Heart right ventricle (tissue), 16 donors: Measurements from ENCODE around the gene SH3RF3. TPM values are rescaled to one million over a fixed set of nuclear protein-coding genes. Genes with fewer than 3 reads are reported as not detected.

ENCODE experiments used
- ATAC-seq, 8 donors: fragments of 200-7000 bp; cut with Tn5 transposase; one replicate each; pipeline ENCODE4 v1.9.1; 2020; ENCODE audit warnings: mild to moderate bottlenecking in 8 of 8, moderate library complexity in 8 of 8, moderate number of reproducible peaks in 1 of 8
- DNase-seq, 2 donors: peaks; one replicate each; pipeline ENCODE4 v3.0.0-alpha.2; 2020
- H3K27ac ChIP-seq, 10 donors: fragments of 200-600 bp; sonication (generic) in 2 of 10; one replicate each; pipeline versions ENCODE4 v1.5.0 to v1.8.0; 2020 to 2022; ENCODE audit warnings: mild to moderate bottlenecking in 3 of 10
- H3K27me3 ChIP-seq, 7 donors: fragments of 200-600 bp; one replicate each; pipeline ENCODE4 v1.8.0; 2021 to 2022; ENCODE audit warnings: mild to moderate bottlenecking in 2 of 7
- H3K36me3 ChIP-seq, 9 donors: fragments of 200-600 bp; sonication (generic) in 1 of 9; one replicate each; pipeline versions ENCODE4 v1.5.0 to v1.8.0; 2020 to 2022; ENCODE audit warnings: mild to moderate bottlenecking in 2 of 9
- H3K4me1 ChIP-seq, 9 donors: fragments of 200-600 bp; sonication (generic) in 1 of 9; one replicate each; pipeline versions ENCODE4 v1.5.0 to v1.8.0; 2020 to 2022; ENCODE audit warnings: mild to moderate bottlenecking in 4 of 9
- H3K4me3 ChIP-seq, 10 donors: fragments of 200-600 bp; sonication (generic) in 2 of 10; one replicate each; pipeline versions ENCODE4 v1.5.0 to v1.8.0; 2020 to 2022; ENCODE audit warnings: mild to moderate bottlenecking in 7 of 10, moderate library complexity in 2 of 10
- H3K9me3 ChIP-seq, 11 donors: fragments of 200-600 bp in 10 of 11; sonication (generic) in 2 of 11; one replicate each; pipeline versions ENCODE4 v1.5.0 to v1.8.0; 2013 to 2022; ENCODE audit warnings: mild to moderate bottlenecking in 2 of 11, control low read depth in 1 of 11, moderate library complexity in 1 of 11
- WGBS, 2 donors: extraction: QIAGEN DNeasy Blood & Tissue Kit; methylation state at CpG; one replicate each; pipeline ENCODE4 v1.1.7; 2013; ENCODE audit warnings: inconsistent platforms in 1 of 2; 5-methylcytosine and 5-hydroxymethylcytosine counted together
- intact Hi-C, 10 donors: fragments of 100-400 bp; cut with DNase I; formaldehyde crosslinking; loops; one replicate each; pipeline versions ENCODE4 v1.11.1 to v1.14.2; 2022
- polyA plus RNA-seq, 2 donors: library from polyadenylated mRNA; stranded (reverse); fragments of 200-250 nt; gene quantifications; one replicate each; pipeline ENCODE4 v1.2.3, GENCODE V29; 2013
- total RNA-seq, 10 donors: library from RNA; stranded (reverse); fragmentation: NEBNext Ultra II Directional in 3 of 10; extraction: Animal tissue kit (Norgen Biotek cat#: 25700) in 3 of 10; gene quantifications; one replicate each; pipeline versions ENCODE4 v1.2.1 to v1.2.4, GENCODE V29; 2021 to 2023
- TF ChIP-seq, protein P1 (sequence below), 9 donors: fragments of 200-600 bp; sonication (generic) in 2 of 9; IDR thresholded peaks; one replicate each; pipeline versions ENCODE4 v1.5.0 to v1.8.0; 2021 to 2022; ENCODE audit warnings: antibody characterized with exemption in 9 of 9, mild to moderate bottlenecking in 5 of 9, moderate library complexity in 1 of 9
- donor health status: Arrhythmogenic right ventricular cardiomyopathy.
- donor health status: ischemic (EF 13 %, LVEDD 7.1; RV severe dilation, severe dysfunction).
- donor health status: healthy with polysubstance abuse.
- donor health status: DM: no; HTN: yes; CAD: no.
- donor health status: DM: no; HTN: no; CAD: no.
- donor health status: ischemic (EF 25% LVEDD 6.9; RV normal size, moderate dysfunction).
- donor health status: ischemic (EF 25% LVEDD 5.7; RV mildly dilated, moderate dysfunction).
- donor health status: healthy.
- donor health status: DM: yes; HTN: yes; CAD: no.
- donor health status: Ischemic cardiomyopathy.
- donor health status: ischemic (EF 35%, LVEDD 5.7; RV mildly dilated, moderate dysfunction).
- donor health status: nonischemic (EF 11% LVEDD 7.7; RV severe dilation, severe dysfunction).
- donor health status: DM: yes; HTN: yes; CAD: no.
- donor health status: PGD.
- donor health status: ischemic (EF 29% LVEDD 5.4; RV normal size, mild dysfunction).
- donor health status: nonischemic (EF 23%, LVEDD 6.1; RV moderate dilation, normal function).

SH3RF3 gene
- total and polyA plus RNA-seq, 12 donors = 5.0 to 11.5 (median 8.6) TPM

DNA sequence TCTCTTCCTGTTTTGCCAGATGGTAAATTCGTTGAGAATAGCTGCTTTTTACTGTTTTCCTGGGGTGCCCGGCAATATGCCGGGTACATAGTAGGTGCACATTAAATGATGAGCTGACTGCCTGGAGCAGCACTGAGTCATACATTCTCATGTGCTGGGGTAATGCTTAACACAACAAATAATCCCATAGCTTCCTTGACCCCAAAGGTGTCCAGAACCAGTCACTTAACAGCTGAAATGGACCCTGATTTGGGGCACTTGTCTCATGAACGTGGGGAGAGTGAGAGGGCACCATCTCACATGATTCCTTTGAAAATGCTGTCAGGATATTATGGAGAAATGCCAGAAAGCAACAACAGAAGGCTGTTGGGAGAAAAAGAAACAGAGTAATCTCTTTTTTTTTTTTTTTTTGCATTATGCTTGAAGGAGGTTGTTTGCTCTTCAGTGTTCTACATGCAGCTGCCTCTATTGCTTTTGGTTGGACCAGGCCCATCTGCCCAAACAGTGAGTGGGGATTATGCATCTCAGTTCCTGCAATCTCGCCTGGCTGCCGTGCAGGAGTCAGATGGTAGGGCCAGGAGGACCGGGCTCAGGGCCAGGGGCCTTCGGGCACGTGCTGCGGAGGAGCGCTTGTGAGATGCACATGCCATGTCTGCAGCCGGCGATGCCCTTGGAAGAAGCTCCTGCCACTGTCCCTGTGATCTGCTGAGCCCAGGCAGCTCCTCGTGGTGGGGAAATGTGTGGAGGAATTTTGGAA is 162.1 kb downstream of the SH3RF3 start:
- WGBS, 2 donors = 48 to 69% methylated on average over 14 of the region's 14 CpGs
- ATAC-seq = peak in 7 of 8 donors; percentile 43 to 80 (median 50)
- intact Hi-C loops = no loop called here

GRCh38 chr2:109292386-109292785 is 163.4 kb downstream of the SH3RF3 start:
- ATAC-seq = no peak
- intact Hi-C loops = no loop called here
- TF ChIP-seq, protein P1, sequence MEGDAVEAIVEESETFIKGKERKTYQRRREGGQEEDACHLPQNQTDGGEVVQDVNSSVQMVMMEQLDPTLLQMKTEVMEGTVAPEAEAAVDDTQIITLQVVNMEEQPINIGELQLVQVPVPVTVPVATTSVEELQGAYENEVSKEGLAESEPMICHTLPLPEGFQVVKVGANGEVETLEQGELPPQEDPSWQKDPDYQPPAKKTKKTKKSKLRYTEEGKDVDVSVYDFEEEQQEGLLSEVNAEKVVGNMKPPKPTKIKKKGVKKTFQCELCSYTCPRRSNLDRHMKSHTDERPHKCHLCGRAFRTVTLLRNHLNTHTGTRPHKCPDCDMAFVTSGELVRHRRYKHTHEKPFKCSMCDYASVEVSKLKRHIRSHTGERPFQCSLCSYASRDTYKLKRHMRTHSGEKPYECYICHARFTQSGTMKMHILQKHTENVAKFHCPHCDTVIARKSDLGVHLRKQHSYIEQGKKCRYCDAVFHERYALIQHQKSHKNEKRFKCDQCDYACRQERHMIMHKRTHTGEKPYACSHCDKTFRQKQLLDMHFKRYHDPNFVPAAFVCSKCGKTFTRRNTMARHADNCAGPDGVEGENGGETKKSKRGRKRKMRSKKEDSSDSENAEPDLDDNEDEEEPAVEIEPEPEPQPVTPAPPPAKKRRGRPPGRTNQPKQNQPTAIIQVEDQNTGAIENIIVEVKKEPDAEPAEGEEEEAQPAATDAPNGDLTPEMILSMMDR (IDR thresholded peaks at IDR 0.05) = no peak
- H3K9me3 ChIP-seq = peaks cover 0 to 7% (median 0%) of the 10 kb centered on the region in 11 donors
- DNase-seq = no peak
- no peaks in the 10 kb centered on the region for H3K36me3 ChIP-seq
- WGBS, 2 donors = 76 to 84% methylated on average over 5 of the region's 5 CpGs
- H3K4me3 ChIP-seq = no peak overlapping the region
- H3K27me3 ChIP-seq = no peaks in the 10 kb centered on the region
- H3K27ac ChIP-seq = no peak overlapping the region
- H3K4me1 ChIP-seq = peaks cover 0 to 51% (median 28%) of the 10 kb centered on the region in 9 donors

More for the DNA sequence above, 162.1 kb downstream of the SH3RF3 start:
- no peaks in the 10 kb centered on the region for H3K36me3 ChIP-seq
- H3K27ac ChIP-seq = no peak overlapping the region
- H3K27me3 ChIP-seq = no peaks in the 10 kb centered on the region
- peaks cover 0 to 7% (median 0%) of the 10 kb centered on the region in 11 donors for H3K9me3 ChIP-seq
- TF ChIP-seq, protein P1 (IDR thresholded peaks at IDR 0.05) = no peak
- H3K4me3 ChIP-seq = no peak overlapping the region
- peaks cover 0 to 57% (median 28%) of the 10 kb centered on the region in 9 donors for H3K4me1 ChIP-seq
- DNase-seq = peak; percentile 54 to 58

DNA sequence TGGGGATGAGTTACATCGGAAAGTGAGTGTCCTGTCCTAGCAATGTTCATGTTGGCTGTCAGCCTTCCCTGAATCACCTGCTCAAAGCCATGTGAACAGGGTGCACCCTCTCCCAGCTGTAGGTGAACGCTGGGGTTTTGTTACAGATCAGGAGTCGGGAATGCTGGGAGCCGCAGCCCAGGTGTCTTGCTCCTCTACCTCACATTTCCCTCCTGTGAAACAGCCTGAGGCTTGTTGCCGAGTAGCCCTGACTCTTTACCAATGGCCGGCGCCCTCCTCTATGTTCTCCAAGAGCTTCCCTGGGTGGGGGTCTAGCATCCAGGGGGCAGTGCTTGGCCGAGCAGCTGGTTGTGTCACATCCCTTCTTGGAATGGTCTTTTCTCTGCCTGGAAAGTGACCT is 164.7 kb downstream of the SH3RF3 start:
- Histone ChIP-seq H3K4me1 (peaks cover 0 to 38% (median 15%) of the 10 kb centered on the region in 9 donors), H3K36me3 (no peaks in the 10 kb centered on the region), H3K27me3 (no peaks in the 10 kb centered on the region), H3K9me3 (peaks cover 0 to 7% (median 0%) of the 10 kb centered on the region in 11 donors), H3K4me3 (no peak overlapping the region), H3K27ac (no peak overlapping the region)
- ATAC-seq = no peak
- 97% methylated on average over 8 of the region's 8 CpGs for WGBS, 2 donors
- DNase-seq = no peak
- intact Hi-C loops = no loop called here
- TF ChIP-seq, protein P1 (IDR thresholded peaks at IDR 0.05) = no peak

DNA sequence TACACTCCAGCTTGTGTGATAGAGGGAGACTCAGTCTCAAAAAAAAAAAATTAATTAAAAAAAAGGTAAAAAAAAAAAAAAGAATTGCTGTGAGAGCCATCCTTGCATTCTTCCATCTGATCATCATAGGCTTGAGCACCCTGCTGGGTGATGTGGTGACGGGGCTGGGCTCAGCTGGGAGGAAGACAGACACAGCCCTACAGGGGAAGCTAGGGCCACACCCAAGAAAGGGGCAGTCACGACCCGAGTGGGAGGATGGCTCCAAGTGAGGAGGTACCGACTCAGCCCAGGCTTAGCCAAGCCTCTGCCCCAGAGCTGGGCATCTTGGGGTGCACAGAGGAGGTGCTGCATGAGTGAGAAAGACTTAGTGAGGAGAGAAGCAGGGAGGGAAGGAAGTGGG is 165.5 kb downstream of the SH3RF3 start:
- no peaks in the 10 kb centered on the region for H3K36me3 ChIP-seq
- intact Hi-C loops = no loop called here
- peaks cover 0 to 36% (median 9%) of the 10 kb centered on the region in 9 donors for H3K4me1 ChIP-seq
- 90 to 92% methylated on average over 4 of the region's 4 CpGs for WGBS, 2 donors
- H3K27ac ChIP-seq = no peak overlapping the region
- H3K4me3 ChIP-seq = no peak overlapping the region
- TF ChIP-seq, protein P1 (IDR thresholded peaks at IDR 0.05) = no peak
- H3K27me3 ChIP-seq = no peaks in the 10 kb centered on the region
- H3K9me3 ChIP-seq = peaks cover 0 to 7% (median 0%) of the 10 kb centered on the region in 11 donors
- no peak for ATAC-seq
- DNase-seq = no peak
